HCT116 (cell line): ENCODE data around the gene EIF4E2. TPM values are rescaled to one million over a fixed set of nuclear protein-coding genes. Genes with fewer than 3 reads are reported as not detected.

Source experiments
- ATAC-seq: fragments of 200-7000 bp; cut with Tn5 transposase; 2 replicates; pipeline ENCODE4 v1.9.1; 2020; ENCODE audit warnings: mild to moderate bottlenecking, moderate library complexity
- BruUV-seq: library from RNA; stranded (reverse); fragments of 400-500 nt; replicated peaks from 2 replicates; lab custom pipeline; 2021; lab: Mats Ljungman, UMichigan
- CTCF ChIA-PET: fragments of 300-600 bp; sonication (Branson Sonifier 250); formaldehyde crosslinking; loops from one replicate; lab custom pipeline; 2021; ENCODE audit warnings: antibody characterized with exemption; lab: Charles Lee
- POLR2A ChIA-PET: fragments of 300-600, 350-600 bp; sonication (Branson Sonifier 250); formaldehyde crosslinking; loops from one replicate; lab custom pipeline; 2021; ENCODE audit warnings: antibody characterized with exemption; lab: Charles Lee
- RAD21 ChIA-PET, 2 experiments: fragments of 300-600 bp; sonication (Branson Sonifier 250); formaldehyde crosslinking; loops; one replicate each; lab custom pipeline; 2023; ENCODE audit warnings: low total read pairs in 2 of 2; ENCODE audit not compliant: uncharacterized antibody in 2 of 2, unreplicated experiment in 2 of 2, low non-redundant PET in 1 of 2; lab: Charles Lee
- DNase-seq: peaks from one replicate; pipeline ENCODE4 v3.0.0-alpha.2; 2010; ENCODE audit warnings: low read depth, low spot score
- H2AFZ ChIP-seq: fragments of 200-600 bp; shearing (Covaris generic), sonication (generic); 2 replicates; pipeline ENCODE4 v1.6.1; 2017; ENCODE audit warnings: low read depth, mixed run types, mixed read lengths, antibody characterized with exemption, low read length; ENCODE audit not compliant: poor library complexity, severe bottlenecking
- H3K27ac ChIP-seq: 2 replicates; pipeline ENCODE4 v1.5.1; 2012; ENCODE audit warnings: low read depth, low read length
- H3K27me3 ChIP-seq: fragments of 200-600 bp; sonication (generic); 2 replicates; pipeline ENCODE4 v1.6.1; 2016; ENCODE audit warnings: mixed run types, low read length, mixed read lengths; ENCODE audit not compliant: insufficient read depth
- H3K36me3 ChIP-seq, 2 experiments: fragments of 200-500 bp in 1 of 2; fragments of 200-600 bp in 1 of 2; sonication (Bioruptor generic) in 1 of 2; sonication (generic) in 1 of 2; 2 replicates each; pipeline versions ENCODE4 v1.5.1 to v1.6.1; 2014 to 2016; ENCODE audit warnings: low read length in 2 of 2, inconsistent platforms in 1 of 2, mixed read lengths in 1 of 2, mixed run types in 1 of 2; ENCODE audit not compliant: insufficient read depth in 2 of 2, control insufficient read depth in 1 of 2
- H3K4me1 ChIP-seq, 2 experiments: fragments of 200-600 bp in 1 of 2; sonication (generic) in 1 of 2; 2 replicates each; pipeline versions ENCODE4 v1.5.1 to v1.6.1; 2012 to 2017; ENCODE audit warnings: low read length in 2 of 2, inconsistent platforms in 1 of 2, mild to moderate bottlenecking in 1 of 2, mixed read lengths in 1 of 2, mixed run types in 1 of 2, moderate library complexity in 1 of 2; ENCODE audit not compliant: insufficient read depth in 2 of 2, control insufficient read depth in 1 of 2
- H3K4me2 ChIP-seq: fragments of 200-600 bp; sonication (generic); 2 replicates; pipeline ENCODE4 v1.6.1; 2017; ENCODE audit warnings: mixed run types, low read length, mixed read lengths
- H3K4me3 ChIP-seq, 2 experiments: fragments of 200-600 bp in 1 of 2; sonication (generic) in 1 of 2; replicated peaks in 1 of 2; 2 replicates each; pipeline ENCODE4 v1.5.1; 2011 to 2016; ENCODE audit warnings: low read length in 2 of 2, control low read depth in 1 of 2, low read depth in 1 of 2, mild to moderate bottlenecking in 1 of 2, mixed read lengths in 1 of 2, mixed run types in 1 of 2
- H3K79me2 ChIP-seq: fragments of 200-600 bp; sonication (generic); 2 replicates; pipeline ENCODE4 v1.6.1; 2017; ENCODE audit warnings: mild to moderate bottlenecking, mixed run types, low read length, moderate library complexity, mixed read lengths; ENCODE audit not compliant: insufficient read depth
- H3K9ac ChIP-seq: fragments of 200-600 bp; sonication (generic); 2 replicates; pipeline ENCODE4 v1.6.1; 2016; ENCODE audit warnings: low read length, mixed read lengths
- H3K9me2 ChIP-seq: fragments of 200-600 bp; sonication (generic), shearing (Covaris generic); 2 replicates; pipeline ENCODE4 v1.6.1; 2017; ENCODE audit warnings: mixed run types, mild to moderate bottlenecking, moderate library complexity; ENCODE audit not compliant: insufficient read depth
- H3K9me3 ChIP-seq, 2 experiments: fragments of 200-500 bp in 1 of 2; fragments of 200-600 bp in 1 of 2; sonication (Bioruptor generic) in 1 of 2; sonication (generic) in 1 of 2; 2 replicates each; pipeline ENCODE4 v1.6.1; 2014 to 2017; ENCODE audit warnings: low read length in 2 of 2, mixed read lengths in 2 of 2, inconsistent platforms in 1 of 2, low read depth in 1 of 2, mild to moderate bottlenecking in 1 of 2, mixed run types in 1 of 2, moderate library complexity in 1 of 2; ENCODE audit not compliant: control insufficient read depth in 1 of 2, insufficient read depth in 1 of 2
- H4K20me1 ChIP-seq: fragments of 200-600 bp; sonication (generic), shearing (Covaris generic); 2 replicates; pipeline ENCODE4 v1.6.1; 2017; ENCODE audit warnings: mixed run types, mild to moderate bottlenecking, moderate library complexity; ENCODE audit not compliant: insufficient read depth
- CBX3 ChIP-seq: IDR thresholded peaks from 2 replicates; pipeline ENCODE4 v1.6.1; 2012; ENCODE audit warnings: low read depth
- CTCF ChIP-seq, 3 experiments: fragments of 200-600 bp in 1 of 3; sonication (generic) in 1 of 3; IDR thresholded peaks in 2 of 3; conservative IDR thresholded peaks in 1 of 3; 2 replicates each; pipeline ENCODE4 v1.5.1; 2012 to 2017; ENCODE audit warnings: low read depth in 2 of 3, low read length in 2 of 3, antibody characterized with exemption in 1 of 3, borderline replicate concordance in 1 of 3, control low read depth in 1 of 3, mild to moderate bottlenecking in 1 of 3, mixed read lengths in 1 of 3, mixed run types in 1 of 3, moderate library complexity in 1 of 3; ENCODE audit not compliant: insufficient read depth in 1 of 3
- EGR1 ChIP-seq: IDR thresholded peaks from 2 replicates; pipeline ENCODE4 v1.6.1; 2012; ENCODE audit warnings: low read depth
- ELF1 ChIP-seq: IDR thresholded peaks from 2 replicates; pipeline ENCODE4 v1.6.1; 2012; ENCODE audit warnings: low read depth, borderline replicate concordance
- RAD21 ChIP-seq: IDR thresholded peaks from 2 replicates; pipeline ENCODE4 v1.6.1; 2012; ENCODE audit warnings: low read depth, mild to moderate bottlenecking
- REST ChIP-seq: IDR thresholded peaks from 2 replicates; pipeline ENCODE4 v1.6.1; 2012; ENCODE audit warnings: low read depth
- SIN3A ChIP-seq: IDR thresholded peaks from 2 replicates; pipeline ENCODE4 v1.6.1; 2012; ENCODE audit warnings: low read depth
- SRF ChIP-seq: IDR thresholded peaks from 2 replicates; pipeline ENCODE4 v1.6.1; 2012; ENCODE audit warnings: low read depth
- ZBTB33 ChIP-seq: IDR thresholded peaks from 2 replicates; pipeline ENCODE4 v1.6.1; 2011; ENCODE audit warnings: mild to moderate bottlenecking, low read length, moderate library complexity; ENCODE audit not compliant: insufficient replicate concordance; ENCODE audit errors: extremely low read depth
- ZFX ChIP-seq: fragments of 450-650 bp; IDR thresholded peaks from 2 replicates; pipeline ENCODE4 v1.6.1; 2017
- ZNF274 ChIP-seq: fragments of 200-500 bp; sonication (Bioruptor generic); IDR thresholded peaks from 2 replicates; pipeline ENCODE4 v1.6.1; 2014; ENCODE audit warnings: mild to moderate bottlenecking, low read depth, low read length, inconsistent platforms
- intact Hi-C: fragments of 100-400 bp; cut with micrococcal nuclease; formaldehyde crosslinking; loops from 2 replicates; pipeline ENCODE4 v1.10.0; 2022
- total RNA-seq: library from RNA; stranded (reverse); gene quantifications from one replicate; pipeline ENCODE4 v1.2.1, GENCODE V29; 2021; ENCODE audit not compliant: unreplicated experiment

The EIF4E2 gene
- total RNA-seq, 1 experiment from 2014 or later = 58.6 TPM

GRCh38 chr2:232538671-232539070 is 11.8 kb upstream of the EIF4E2 start:
- Histone ChIP-seq H3K4me1 (0 out of 4 replicates have a peak, but pooled peaks cover 0 to 3% of the 10 kb centered on the region in 2 experiments), H3K27me3 (no peaks in the 10 kb centered on the region), H3K27ac (no peak overlapping the region), H3K9me3 (peaks cover 0 to 8% of the 10 kb centered on the region in 2 experiments; a peak in 3 of 4 replicates), H3K79me2 (no peaks in the 10 kb centered on the region), H3K36me3 (no peaks in the 10 kb centered on the region), H3K9me2 (no peaks in the 10 kb centered on the region), H3K4me2 (no peak overlapping the region), H3K4me3 (no peak overlapping the region), H2AFZ (no peak overlapping the region), H4K20me1 (no peaks in the 10 kb centered on the region), H3K9ac (no peak overlapping the region)
- intact Hi-C loops = no loop called here
- DNase-seq (no peak), ATAC-seq (no peak)
- RAD21 ChIA-PET = no interaction called here
- no peak for TF ChIP-seq ELF1
- no peak for TF ChIP-seq ZNF274
- BruUV-seq = no TSS peak
- CTCF ChIA-PET = no interaction called here
- POLR2A ChIA-PET = no interaction called here

- no peaks in the 10 kb centered on the region for H4K20me1 ChIP-seq
- no peak within 1 kb of the TSS for H3K4me3 ChIP-seq
- H3K79me2 ChIP-seq = no peaks in the 10 kb centered on the region
- H3K27me3 ChIP-seq = no peaks in the 10 kb centered on the region
- no peak within 1 kb of the TSS for H2AFZ ChIP-seq
- DNase-seq (no peak), ATAC-seq (no peak)
- RAD21 ChIA-PET = no interaction called here
- H3K9me2 ChIP-seq = no peaks in the 10 kb centered on the region
- CTCF ChIA-PET = no interaction called here
- peaks cover 0 to 8% of the 10 kb centered on the region in 2 experiments; a peak in 3 of 4 replicates for H3K9me3 ChIP-seq
- no TSS peak for BruUV-seq
- no peak within 1 kb of the TSS for H3K9ac ChIP-seq
- intact Hi-C loops = no loop called here
- 0 out of 4 replicates have a peak, but pooled peaks cover 0 to 3% of the 10 kb centered on the region in 2 experiments for H3K4me1 ChIP-seq
- no peak within 1 kb of the TSS for H3K27ac ChIP-seq
- POLR2A ChIA-PET = no interaction called here
- H3K4me2 ChIP-seq = no peak within 1 kb of the TSS
- no peaks in the 10 kb centered on the region for H3K36me3 ChIP-seq
- TF ChIP-seq SIN3A = no peak
- no peak for TF ChIP-seq RAD21
- no peak for TF ChIP-seq ZBTB33
- TF ChIP-seq CBX3 = no peak
- no peak for TF ChIP-seq REST
- no peak for TF ChIP-seq EGR1
- no peak for TF ChIP-seq ZFX
- no peak for TF ChIP-seq SRF
- no peak for TF ChIP-seq CTCF (IDR thresholded peaks at IDR 0.05 in 2 of 3, conservative IDR thresholded peaks at IDR 0.05 in 1 of 3; ENCODE audit: borderline replicate concordance in 1 of 3, insufficient read depth in 1 of 3, low read depth in 2 of 3, low read length in 2 of 3)
Observed at GRCh38 chr2:232539298-232540231, 10.9 kb upstream of the EIF4E2 start, which contains the start of gene CHRNG. Gene CHRNG (plus strand): TSS chr2:232539692. CDS start chr2:232539748, 56 bp downstream.
